ELF-1 (cell line): ENCODE measurements around the gene C1orf56.

ENCODE experiments used
- DNase-seq: peaks from one replicate; pipeline ENCODE4 v3.0.0-alpha.2; 2016; ENCODE audit warnings: low read depth, low spot score

Gene C1orf56

DNA sequence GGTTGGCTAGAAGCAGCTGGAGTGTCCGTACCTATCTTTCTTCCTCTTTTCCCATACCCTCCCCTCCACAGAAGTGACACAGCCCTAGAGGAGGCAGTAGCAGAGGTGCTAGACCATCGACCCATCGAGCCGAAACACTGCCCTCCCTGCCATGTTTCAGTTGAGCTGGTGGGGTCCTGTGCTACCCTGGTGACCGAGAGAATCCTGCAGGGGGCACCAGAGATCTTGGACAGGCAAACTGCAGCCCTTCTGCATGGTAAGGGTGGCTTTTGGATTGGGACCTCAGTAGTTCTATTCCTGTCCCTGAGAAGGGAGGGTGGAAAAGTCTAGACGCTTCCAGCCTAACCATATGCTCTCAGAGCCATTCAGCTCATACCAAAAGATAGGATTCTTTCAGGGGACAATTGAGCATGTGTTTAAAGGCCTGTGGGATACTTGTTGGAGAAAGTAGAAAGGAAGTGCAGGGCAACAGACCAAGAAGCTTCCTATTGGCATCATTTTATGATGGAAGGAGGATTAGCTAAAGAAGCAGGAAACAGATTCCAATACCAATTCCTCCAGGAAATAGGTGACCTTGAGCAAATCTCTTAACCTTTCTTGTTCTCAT lies 22.9 kb upstream of the C1orf56 start:
- DNase-seq: peak; percentile 91

DNA sequence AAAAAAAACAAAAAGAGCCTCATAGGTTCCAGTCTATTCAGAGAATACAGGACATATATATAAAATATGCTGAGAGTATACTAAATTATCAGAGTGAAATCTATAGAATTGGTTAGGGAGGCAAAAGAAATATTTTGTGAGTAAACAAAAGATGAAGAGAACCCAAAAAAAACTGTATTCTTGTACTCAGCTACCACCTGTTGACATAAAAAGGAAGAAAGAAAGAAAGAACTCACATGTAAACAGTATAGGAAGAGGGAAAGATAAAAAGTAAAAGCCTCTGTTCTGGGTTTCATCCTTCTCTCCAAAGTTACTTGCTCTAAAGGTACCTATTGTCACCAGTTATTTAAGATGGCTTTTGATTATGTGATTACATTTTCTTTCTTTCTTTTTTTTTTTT lies 21.1 kb upstream of the C1orf56 start:
- DNase-seq: no peak

GRCh38 chr1:151032164-151032563 lies 15.4 kb upstream of the C1orf56 start:
- DNase-seq: no peak

DNA sequence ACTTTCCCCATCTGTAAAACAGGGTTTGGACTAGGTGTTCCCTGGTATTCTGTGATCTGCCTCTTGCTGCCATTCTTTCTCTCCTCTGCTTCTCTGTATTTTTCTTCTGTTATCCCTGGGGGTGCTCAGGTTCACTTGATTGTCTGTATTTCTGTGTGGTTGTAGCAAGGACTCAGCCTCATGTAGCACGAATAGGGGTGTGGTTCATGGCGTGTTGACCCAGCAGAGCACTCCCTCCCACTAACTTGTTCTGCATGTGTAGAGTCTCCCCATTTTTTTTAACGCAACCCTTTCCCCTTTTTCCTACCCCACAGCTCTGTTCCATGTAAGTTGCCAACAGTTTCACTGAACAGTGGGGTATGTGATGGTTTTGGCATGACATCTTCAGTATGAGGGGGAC lies 12.4 kb upstream of the C1orf56 start:
- DNase-seq: no peak

GRCh38 chr1:151036356-151036755 lies 11.2 kb upstream of the C1orf56 start, which contains the start of gene BNIPL:
BNIPL (plus strand) TSS chr1:151036586; CDS start chr1:151036726, 140 bp downstream.
- DNase-seq: peak; percentile 49

GRCh38 chr1:151037032-151037431 lies 10.5 kb upstream of the C1orf56 start:
- DNase-seq: no peak

GRCh38 chr1:151039521-151039920 lies 8.0 kb upstream of the C1orf56 start:
- no peak for DNase-seq

GRCh38 chr1:151043163-151043562 lies 4.4 kb upstream of the C1orf56 start:
- no peak for DNase-seq

DNA sequence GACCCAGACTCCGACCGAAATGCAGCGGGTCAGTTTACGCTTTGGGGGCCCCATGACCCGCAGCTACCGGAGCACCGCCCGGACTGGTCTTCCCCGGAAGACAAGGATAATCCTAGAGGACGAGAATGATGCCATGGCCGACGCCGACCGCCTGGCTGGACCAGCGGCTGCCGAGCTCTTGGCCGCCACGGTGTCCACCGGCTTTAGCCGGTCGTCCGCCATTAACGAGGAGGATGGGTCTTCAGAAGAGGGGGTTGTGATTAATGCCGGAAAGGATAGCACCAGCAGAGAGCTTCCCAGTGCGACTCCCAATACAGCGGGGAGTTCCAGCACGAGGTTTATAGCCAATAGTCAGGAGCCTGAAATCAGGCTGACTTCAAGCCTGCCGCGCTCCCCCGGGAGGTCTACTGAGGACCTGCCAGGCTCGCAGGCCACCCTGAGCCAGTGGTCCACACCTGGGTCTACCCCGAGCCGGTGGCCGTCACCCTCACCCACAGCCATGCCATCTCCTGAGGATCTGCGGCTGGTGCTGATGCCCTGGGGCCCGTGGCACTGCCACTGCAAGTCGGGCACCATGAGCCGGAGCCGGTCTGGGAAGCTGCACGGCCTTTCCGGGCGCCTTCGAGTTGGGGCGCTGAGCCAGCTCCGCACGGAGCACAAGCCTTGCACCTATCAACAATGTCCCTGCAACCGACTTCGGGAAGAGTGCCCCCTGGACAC lies 534 bp downstream of the C1orf56 start:
- peak; percentile 82 for DNase-seq

GRCh38 chr1:151048645-151049032 lies 1.1 kb downstream of the C1orf56 start:
- DNase-seq: no peak

DNA sequence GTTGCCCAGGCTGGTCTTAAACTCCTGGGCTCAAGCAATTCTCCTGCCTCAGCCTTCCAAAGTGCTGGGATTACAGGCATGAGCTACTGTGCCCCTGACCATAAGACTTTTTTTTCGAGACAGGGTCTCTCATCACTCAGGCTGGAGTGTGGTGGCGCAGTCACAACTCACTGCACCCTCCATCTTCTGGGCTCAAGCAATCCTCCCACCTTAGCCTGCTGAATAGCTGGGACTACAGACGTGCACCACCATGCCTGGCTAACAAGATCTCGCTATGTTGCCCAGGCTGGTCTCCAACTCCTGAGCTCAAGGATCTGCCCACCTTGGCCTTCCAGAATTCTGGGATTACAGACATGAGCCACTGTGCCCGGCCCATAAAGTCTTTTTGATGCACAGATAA lies 1.9 kb downstream of the C1orf56 start:
- DNase-seq: no peak

DNA sequence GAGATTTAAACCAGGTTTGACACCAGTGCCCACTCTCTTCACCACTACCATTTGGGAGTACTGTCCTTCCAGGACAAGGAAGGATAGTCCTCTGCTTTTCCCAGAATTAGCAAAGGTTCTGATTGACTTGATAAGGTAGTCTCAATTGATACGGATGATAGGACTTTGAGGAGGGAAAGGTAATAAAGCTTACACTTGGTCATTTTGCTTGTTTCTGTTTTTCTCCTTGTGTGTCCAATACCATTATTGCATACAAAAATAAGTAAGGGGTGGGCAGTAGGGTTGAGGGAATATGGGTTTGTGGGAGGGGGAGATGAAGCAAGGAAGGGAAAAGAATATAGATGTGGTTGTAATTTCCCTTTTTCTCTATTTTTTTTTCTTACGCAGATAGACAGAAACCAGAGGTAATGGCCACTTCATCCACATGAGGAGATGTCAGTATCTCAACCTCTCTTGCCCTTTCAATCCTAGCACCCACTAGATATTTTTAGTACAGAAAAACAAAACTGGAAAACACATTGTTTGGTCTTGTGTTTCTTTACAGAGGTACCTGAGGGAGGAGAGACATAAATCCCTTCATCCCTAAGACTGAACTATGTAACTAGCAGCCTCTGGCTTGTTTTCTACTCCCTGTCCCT lies 2.6 kb downstream of the C1orf56 start:
- DNase-seq: no peak

DNA sequence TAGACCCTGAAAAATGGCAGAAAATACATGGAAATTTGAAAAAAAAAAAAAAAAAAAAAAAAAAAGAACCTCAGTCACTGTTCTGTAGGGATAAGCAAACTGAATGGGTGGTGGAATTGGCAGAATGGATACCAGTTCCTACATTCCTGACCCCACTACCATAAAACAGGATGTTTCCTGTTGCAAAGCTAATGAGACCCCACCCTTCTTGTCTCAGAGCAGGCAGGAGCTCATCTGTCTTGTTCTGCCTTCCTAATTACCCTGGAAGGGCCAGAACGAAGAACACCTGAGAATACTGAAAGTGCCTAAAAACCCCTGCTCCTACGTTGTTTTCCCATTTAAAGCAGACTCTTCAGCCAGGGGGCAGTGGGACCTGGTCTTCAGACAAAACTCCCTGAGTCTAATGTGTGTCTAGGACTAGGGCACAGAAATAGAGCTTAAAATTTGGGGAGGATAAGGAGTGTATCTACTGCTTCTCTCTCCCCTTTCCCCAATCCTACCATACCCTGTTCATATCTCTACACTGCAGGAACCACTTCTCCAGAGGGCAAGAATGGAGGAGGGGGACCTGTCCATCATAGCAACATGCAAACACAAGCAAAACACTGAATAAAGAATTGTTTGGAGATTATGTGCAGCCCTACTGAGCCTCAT lies 3.9 kb downstream of the C1orf56 start:
- DNase-seq: no peak

DNA sequence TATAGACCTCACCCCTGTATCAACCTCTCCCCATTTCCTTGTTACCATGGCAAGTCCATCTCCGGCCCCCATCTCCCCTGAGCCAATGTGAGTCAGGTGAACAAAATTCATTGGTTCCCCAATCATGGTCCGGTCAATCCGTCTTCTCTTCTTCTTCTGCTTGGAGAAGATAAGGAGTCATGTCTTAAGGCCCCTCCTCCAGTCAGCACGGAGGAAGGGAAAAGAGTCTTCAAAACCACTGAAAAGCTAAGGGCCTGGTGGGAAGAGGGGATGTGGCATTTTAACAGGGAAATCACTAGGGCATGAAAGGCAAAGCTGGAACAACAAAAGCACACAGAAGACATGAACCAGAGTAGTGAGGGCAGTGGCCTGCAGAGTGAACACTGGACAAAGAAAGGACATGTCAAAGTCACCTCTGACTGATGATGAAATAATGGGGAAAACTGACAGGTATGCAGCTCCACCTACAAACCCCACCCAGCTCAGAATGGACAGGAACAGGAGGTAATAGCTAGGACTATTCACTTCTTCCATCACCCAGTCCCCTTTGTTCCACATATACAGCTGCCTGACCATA lies 7.5 kb downstream of the C1orf56 start:
- no peak for DNase-seq

GRCh38 chr1:151055581-151055980 lies 8.0 kb downstream of the C1orf56 start:
- no peak for DNase-seq

- no peak for DNase-seq
Measured at GRCh38 chr1:151056149-151056548, 8.6 kb downstream of the C1orf56 start.

DNA sequence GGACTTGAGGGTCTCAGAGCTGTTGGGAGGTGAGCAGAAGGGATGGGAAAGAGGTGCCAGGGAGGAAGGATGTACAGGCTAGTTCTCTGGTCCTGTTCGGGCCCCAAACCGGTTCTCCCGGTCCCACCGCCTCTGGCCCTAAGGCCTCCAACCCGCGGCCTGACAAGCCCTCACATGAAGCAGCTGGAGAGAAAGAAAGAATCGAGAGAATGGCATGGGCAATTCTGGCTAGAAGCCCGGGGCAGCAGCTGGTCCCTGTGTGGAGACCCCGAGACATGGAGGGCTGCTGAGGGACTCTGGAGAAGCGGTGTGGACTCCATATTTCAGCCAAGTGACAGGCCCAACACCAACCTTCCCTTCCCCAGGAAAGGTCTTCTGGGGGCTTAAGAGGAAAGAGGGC lies 11.1 kb downstream of the C1orf56 start:
- DNase-seq: peak; percentile 90

DNA sequence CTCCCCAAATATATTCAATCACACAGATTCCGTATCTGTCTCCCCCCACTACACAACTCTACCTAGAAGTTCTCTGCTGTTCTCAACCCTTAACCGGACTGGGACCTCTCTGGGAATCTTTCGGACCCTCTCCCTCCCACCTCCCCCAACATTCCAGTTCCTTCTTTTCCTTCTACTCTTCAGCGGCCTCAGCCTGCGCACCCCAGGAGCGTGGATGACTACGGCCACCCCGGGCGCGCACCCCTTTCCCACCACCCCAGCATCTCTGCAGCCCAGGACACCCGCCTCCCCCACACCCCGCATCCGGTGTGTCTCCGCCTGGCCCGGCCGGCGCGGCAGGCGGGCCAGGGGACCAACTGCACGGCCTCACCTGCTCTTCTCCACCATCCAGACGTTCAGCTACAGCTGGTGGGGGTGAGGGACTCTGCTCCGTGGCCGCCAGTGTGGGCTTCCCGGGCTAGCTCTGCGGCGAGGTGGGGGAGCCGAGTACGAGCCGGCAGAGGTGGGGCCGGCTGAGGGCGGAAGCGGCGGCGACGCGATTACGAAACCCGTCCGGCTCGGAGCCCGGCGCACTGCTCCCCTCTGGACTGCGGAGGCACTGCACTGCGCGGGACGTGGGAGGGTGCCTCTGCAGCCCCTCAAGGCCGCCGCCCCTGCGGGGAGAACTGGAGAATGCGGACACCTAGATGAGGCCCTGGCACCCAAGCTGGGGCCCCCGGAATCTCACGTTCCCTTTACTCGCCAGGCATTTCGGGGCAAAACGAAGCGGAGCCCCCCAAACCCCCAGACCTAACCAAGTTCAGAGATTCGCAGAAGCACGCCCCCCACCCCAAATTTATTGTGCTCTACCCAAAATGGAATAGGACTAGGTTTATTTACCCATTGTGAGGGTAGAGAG lies 11.8 kb downstream of the C1orf56 start, which contains the start of gene CDC42SE1:
CDC42SE1 (minus strand) TSS at position 514 of the 898 bp plus-strand sequence. CDS start 3,892 bp downstream, outside the sequence.
- peak; percentile 92 for DNase-seq

GRCh38 chr1:151060007-151060656 lies 12.6 kb downstream of the C1orf56 start, which contains the start of gene MLLT11:
MLLT11 (plus strand) TSS chr1:151060397; CDS start chr1:151067225, 6,828 bp downstream.
- DNase-seq: peak; percentile 96
